NOMO-1 (cell line): ENCODE results near the gene ILF3.
"Not testable (repeated sequence)": the region's sequence is repeated elsewhere in the genome, so short reads cannot be mapped to it uniquely, and the experiment has no call there.

Experiments used
- DNase-seq, 2 experiments: peaks; one replicate each; lab custom pipeline; 2025; ENCODE audit not compliant: unreplicated experiment in 2 of 2; lab: John Stamatoyannopoulos, UW

Gene ILF3

GRCh38 chr19:10671922-10672321 is 17.8 kb downstream of the ILF3 start:
- DNase-seq = not testable (repeated sequence)

- not testable (repeated sequence) for DNase-seq
Observed at GRCh38 chr19:10675214-10675613, 21.1 kb downstream of the ILF3 start.

- DNase-seq = no peak
Observed at GRCh38 chr19:10677751-10678150, 23.6 kb downstream of the ILF3 start.

- no peak for DNase-seq
Observed at GRCh38 chr19:10678813-10679212, 24.7 kb downstream of the ILF3 start.

- DNase-seq = no peak
Observed at GRCh38 chr19:10679743-10680142, 25.6 kb downstream of the ILF3 start.

- DNase-seq = no peak
Observed at GRCh38 chr19:10680545-10681135, 26.5 kb downstream of the ILF3 start.

- no peak for DNase-seq
Observed at GRCh38 chr19:10681658-10682057, 27.5 kb downstream of the ILF3 start.

- no peak for DNase-seq
Observed at GRCh38 chr19:10682397-10683063, 28.4 kb downstream of the ILF3 start.

GRCh38 chr19:10683064-10683426 is 28.9 kb downstream of the ILF3 start:
- DNase-seq = no peak

- no peak for DNase-seq
Observed at GRCh38 chr19:10683582-10683981, 29.4 kb downstream of the ILF3 start.

- no peak for DNase-seq
Observed at GRCh38 chr19:10685210-10685609, 31.1 kb downstream of the ILF3 start.

- DNase-seq = no peak
Observed at GRCh38 chr19:10686193-10686592, 32.0 kb downstream of the ILF3 start.

- DNase-seq = no peak
Observed at GRCh38 chr19:10686661-10687517, 32.7 kb downstream of the ILF3 start.

GRCh38 chr19:10687518-10688288 is 33.6 kb downstream of the ILF3 start:
- DNase-seq = no peak

GRCh38 chr19:10688545-10689280 is 34.6 kb downstream of the ILF3 start:
- DNase-seq = no peak

- DNase-seq = no peak
Observed at GRCh38 chr19:10690341-10690781, 36.2 kb downstream of the ILF3 start.

- no peak for DNase-seq
Observed at GRCh38 chr19:10691178-10691881, 37.2 kb downstream of the ILF3 start.

GRCh38 chr19:10691883-10692282 is 37.7 kb downstream of the ILF3 start:
- no peak for DNase-seq

GRCh38 chr19:10692673-10693264 is 38.6 kb downstream of the ILF3 start:
- no peak for DNase-seq
